Breast epithelium (tissue), 3 donors: ENCODE measurements around the gene PDZD4.

Source experiments
- POLR2A ChIP-seq: fragments of 450-650 bp; IDR thresholded peaks from one replicate; pipeline ENCODE4 v1.6.1; 2016; ENCODE audit warnings: antibody characterized with exemption, mild to moderate bottlenecking, moderate library complexity
- POLR2AphosphoS5 ChIP-seq, 3 donors: sonication (generic); formaldehyde crosslinking; IDR thresholded peaks; one replicate each; pipeline ENCODE4 v1.6.1; 2017; ENCODE audit warnings: antibody characterized with exemption in 3 of 3
- TF ChIP-seq, protein P1 (sequence below), 3 donors: fragments of 450-650 bp; IDR thresholded peaks; one replicate each; pipeline ENCODE4 v1.5.1; 2016 to 2017; ENCODE audit warnings: antibody characterized with exemption in 3 of 3, mild to moderate bottlenecking in 3 of 3, moderate library complexity in 3 of 3

DNA sequence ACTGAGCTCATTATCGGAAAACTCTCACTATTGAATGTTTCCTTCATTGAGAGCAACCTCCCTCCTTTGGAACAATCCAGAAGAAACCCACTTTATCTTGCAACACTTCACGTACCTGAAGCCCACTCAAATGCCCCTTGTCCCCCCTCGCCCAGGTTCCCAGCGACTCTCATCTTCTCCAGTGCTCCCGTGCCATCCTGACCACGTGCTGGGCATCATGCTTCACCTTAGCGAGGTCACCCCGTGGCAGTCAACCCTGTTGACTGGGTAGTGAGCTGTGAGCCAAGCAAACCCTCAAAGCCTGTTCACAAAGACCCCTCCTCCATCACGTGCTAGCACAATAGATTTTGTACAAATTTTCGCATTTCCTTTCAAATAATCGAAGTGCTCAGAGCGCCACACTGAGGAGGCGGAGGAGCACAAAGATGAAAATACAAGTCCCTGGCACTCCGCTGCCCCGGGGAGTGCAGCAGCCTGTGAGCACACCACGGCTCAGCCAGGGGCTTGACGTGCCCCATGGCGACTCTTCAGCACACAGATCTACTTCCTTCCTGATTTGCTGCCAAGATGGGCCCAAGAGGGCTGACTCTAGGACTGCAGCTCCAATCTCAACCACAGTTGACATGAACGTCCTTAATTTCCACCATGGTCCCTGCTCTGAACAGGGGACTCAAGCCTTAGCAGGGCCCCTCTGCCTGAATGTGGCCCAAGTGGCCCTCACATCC is 15.6 kb downstream of the PDZD4 start:
- TF ChIP-seq POLR2AphosphoS5 (IDR thresholded peaks at IDR 0.05): no peak
- TF ChIP-seq, protein P1, sequence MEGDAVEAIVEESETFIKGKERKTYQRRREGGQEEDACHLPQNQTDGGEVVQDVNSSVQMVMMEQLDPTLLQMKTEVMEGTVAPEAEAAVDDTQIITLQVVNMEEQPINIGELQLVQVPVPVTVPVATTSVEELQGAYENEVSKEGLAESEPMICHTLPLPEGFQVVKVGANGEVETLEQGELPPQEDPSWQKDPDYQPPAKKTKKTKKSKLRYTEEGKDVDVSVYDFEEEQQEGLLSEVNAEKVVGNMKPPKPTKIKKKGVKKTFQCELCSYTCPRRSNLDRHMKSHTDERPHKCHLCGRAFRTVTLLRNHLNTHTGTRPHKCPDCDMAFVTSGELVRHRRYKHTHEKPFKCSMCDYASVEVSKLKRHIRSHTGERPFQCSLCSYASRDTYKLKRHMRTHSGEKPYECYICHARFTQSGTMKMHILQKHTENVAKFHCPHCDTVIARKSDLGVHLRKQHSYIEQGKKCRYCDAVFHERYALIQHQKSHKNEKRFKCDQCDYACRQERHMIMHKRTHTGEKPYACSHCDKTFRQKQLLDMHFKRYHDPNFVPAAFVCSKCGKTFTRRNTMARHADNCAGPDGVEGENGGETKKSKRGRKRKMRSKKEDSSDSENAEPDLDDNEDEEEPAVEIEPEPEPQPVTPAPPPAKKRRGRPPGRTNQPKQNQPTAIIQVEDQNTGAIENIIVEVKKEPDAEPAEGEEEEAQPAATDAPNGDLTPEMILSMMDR (IDR thresholded peaks at IDR 0.05): no peak
- no peak for TF ChIP-seq POLR2A
